ENCODE data around the gene PHETA1. TPM values are rescaled to one million over a fixed set of nuclear protein-coding genes. Genes with fewer than 3 reads are reported as not detected.
"Not testable (repeated sequence)": the region's sequence is repeated elsewhere in the genome, so short reads cannot be mapped to it uniquely, and the experiment has no call there.

Gene PHETA1
- total RNA-seq, 2 experiments from 2014 or later = 0.93 to 0.98 TPM

DNA sequence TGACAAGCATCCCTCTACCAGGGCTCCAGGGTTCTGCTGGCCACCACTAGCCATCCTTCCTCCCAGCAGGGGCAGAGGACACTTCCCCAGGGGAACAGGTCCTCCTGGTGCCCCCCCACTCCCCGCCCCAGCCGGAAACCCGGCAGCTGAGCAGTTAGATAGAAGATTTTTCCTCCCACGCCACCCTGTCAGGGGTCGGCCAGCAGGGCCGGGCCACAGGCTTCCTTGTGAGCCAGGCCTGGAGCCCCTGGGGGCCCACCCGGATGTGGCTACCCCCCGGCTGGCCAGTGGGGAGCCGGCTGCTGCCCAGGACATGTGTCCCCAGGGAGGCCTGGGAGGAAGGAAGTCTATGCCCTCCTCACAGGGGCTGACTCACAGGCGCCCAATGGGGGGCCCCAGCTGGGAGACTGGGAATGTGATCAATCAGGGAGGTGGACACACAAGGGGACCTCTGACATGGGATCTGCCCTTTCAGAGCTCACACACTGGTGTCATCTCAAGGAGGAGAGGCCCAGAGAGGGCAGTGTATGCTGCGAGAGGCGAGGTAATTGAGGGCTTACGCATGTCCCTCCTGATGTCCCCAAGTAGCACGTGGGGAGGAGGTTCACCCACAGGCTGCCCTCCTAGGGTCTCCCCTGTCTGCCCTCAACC, 41.0 kb upstream of the PHETA1 start:
- no peaks in the 10 kb centered on the region for H3K9me3 Mint-ChIP-seq
- no peaks in the 10 kb centered on the region for H3K27me3 Mint-ChIP-seq
- ChIA-PET POLR2A (interaction anchor here (11.9 to 16.8 kb wide), 2 partner anchors 20 to 38 kb away, joined by 237 to 257 read pairs; no protein-coding TSS in a partner anchor), CTCF (interaction anchor here (1.0 to 4.3 kb wide), 2 partner anchors 25 to 42 kb away, joined by 4 to 20 read pairs; no protein-coding TSS in a partner anchor)
- H3K4me1 Mint-ChIP-seq = peaks cover 70% of the 10 kb centered on the region
- H3K36me3 Mint-ChIP-seq (ENCODE audit: low read depth) = peaks cover 8% of the 10 kb centered on the region
- no peak for DNase-seq
- no peak overlapping the region for H3K27ac Mint-ChIP-seq
- peak overlapping the region; percentile 7 for H3K4me3 Mint-ChIP-seq

DNA sequence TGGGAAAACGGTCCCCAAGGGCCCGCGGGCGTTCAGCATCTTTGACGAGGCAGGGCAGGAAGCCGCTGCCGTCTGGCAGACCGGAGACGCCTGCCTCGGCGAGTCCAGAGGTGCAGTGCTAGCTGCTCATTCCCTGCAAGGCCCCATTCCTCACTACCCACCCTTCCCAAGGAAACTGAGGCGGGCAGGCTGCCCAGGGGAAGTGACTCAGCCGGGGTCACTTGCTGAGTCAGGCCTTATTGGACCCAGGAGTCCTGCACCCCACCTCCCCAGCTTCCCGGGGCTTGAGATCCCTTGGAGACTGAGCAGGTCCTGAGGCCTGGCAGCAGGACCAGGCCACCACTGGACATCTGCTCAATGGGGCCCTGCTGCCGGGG, 40.5 kb upstream of the PHETA1 start:
- DNase-seq = no peak
- H3K4me3 Mint-ChIP-seq = peak overlapping the region; percentile 28
- peaks cover 6% of the 10 kb centered on the region for H3K36me3 Mint-ChIP-seq (ENCODE audit: low read depth)
- H3K27ac Mint-ChIP-seq = no peak overlapping the region
- peaks cover 4% of the 10 kb centered on the region for H3K27me3 Mint-ChIP-seq
- H3K4me1 Mint-ChIP-seq = peaks cover 73% of the 10 kb centered on the region
- POLR2A ChIA-PET = interaction anchor here (1.5 to 16.8 kb wide), 3 partner anchors 20 to 276 kb away, joined by 5 to 257 read pairs (median 237); partner anchors contain the start of gene BRAP
- CTCF ChIA-PET = interaction anchor here (1.0 to 1.9 kb wide), 3 partner anchors 12 to 42 kb away, joined by 4 to 11 read pairs (median 5); no protein-coding TSS in a partner anchor
- H3K9me3 Mint-ChIP-seq = no peaks in the 10 kb centered on the region

DNA sequence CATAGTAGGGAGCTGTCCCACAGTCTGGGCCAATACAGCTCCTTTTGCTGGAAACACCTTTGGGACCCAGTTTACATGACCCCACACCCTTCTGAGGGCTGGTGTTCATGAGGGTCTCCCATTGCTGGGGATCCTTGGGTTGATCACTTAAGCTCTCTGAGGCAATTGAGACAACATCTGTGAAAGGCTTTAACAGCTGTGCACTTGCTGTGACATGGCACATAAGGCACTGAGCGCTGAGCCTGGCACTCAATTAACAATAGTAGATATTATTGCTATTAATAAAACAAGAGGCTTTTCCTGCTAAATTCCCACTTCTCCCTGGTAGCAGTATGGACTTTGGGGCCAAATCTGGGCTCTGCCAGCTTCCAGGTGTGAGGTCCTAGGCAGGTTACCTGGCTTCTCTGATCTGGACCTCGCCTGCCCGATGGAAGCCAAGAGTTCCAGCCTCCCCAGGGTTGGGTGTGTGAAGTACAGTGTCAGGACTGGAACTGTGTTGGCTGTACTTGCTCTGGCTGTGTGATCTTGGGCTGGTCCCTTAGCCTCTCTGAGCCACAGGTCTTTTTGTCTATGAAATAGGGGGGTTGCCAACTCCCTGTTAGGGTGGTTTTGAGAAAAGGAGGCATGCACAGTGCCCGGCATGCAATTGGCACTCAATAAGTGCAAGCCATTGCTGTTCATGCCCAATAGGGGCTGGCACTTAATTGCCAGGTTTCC, 39.9 kb upstream of the PHETA1 start:
- ChIA-PET CTCF (interaction anchor here (0.6 to 2.3 kb wide), 6 partner anchors 12 to 672 kb away, joined by 4 to 11 read pairs (median 5); no protein-coding TSS in a partner anchor), POLR2A (interaction anchor here (1.5 to 16.8 kb wide), 3 partner anchors 21 to 276 kb away, joined by 5 to 257 read pairs (median 237); partner anchors contain the start of gene BRAP)
- Mint-ChIP-seq H3K4me3 (peak overlapping the region; percentile 90), H3K4me1 (peaks cover 78% of the 10 kb centered on the region), H3K9me3 (no peaks in the 10 kb centered on the region), H3K27me3 (peaks cover 10% of the 10 kb centered on the region), H3K36me3 (ENCODE audit: low read depth) (peaks cover 6% of the 10 kb centered on the region), H3K27ac (peak overlapping the region; percentile 60)
- DNase-seq = no peak

DNA sequence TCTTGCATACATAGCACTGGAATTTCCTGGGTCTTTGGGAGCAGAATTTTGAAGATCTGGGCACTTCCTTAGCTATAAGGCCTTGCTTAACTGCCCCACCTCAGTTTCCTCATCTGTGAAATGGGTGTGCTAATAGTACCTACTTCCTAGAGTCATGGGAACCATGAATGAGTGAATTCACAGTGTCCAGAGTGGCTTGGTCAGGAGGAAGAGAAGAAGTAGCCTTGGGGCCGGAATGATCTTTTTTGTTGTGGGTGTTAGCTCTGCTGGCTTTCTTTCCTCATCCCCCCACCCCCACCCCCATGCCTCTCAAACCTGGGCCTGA, 39.2 kb upstream of the PHETA1 start:
- peaks cover 15% of the 10 kb centered on the region for H3K27me3 Mint-ChIP-seq
- no peak overlapping the region for H3K27ac Mint-ChIP-seq
- peaks cover 6% of the 10 kb centered on the region for H3K36me3 Mint-ChIP-seq (ENCODE audit: low read depth)
- peaks cover 79% of the 10 kb centered on the region for H3K4me1 Mint-ChIP-seq
- H3K9me3 Mint-ChIP-seq = no peaks in the 10 kb centered on the region
- POLR2A ChIA-PET = interaction anchor here (1.5 to 16.8 kb wide), 3 partner anchors 21 to 277 kb away, joined by 5 to 257 read pairs (median 237); partner anchors contain the start of gene BRAP
- peak overlapping the region; percentile 90 for H3K4me3 Mint-ChIP-seq
- DNase-seq = no peak
- CTCF ChIA-PET = interaction anchor here (0.6 to 2.3 kb wide), 7 partner anchors 11 to 672 kb away, joined by 4 to 11 read pairs (median 5); no protein-coding TSS in a partner anchor

DNA sequence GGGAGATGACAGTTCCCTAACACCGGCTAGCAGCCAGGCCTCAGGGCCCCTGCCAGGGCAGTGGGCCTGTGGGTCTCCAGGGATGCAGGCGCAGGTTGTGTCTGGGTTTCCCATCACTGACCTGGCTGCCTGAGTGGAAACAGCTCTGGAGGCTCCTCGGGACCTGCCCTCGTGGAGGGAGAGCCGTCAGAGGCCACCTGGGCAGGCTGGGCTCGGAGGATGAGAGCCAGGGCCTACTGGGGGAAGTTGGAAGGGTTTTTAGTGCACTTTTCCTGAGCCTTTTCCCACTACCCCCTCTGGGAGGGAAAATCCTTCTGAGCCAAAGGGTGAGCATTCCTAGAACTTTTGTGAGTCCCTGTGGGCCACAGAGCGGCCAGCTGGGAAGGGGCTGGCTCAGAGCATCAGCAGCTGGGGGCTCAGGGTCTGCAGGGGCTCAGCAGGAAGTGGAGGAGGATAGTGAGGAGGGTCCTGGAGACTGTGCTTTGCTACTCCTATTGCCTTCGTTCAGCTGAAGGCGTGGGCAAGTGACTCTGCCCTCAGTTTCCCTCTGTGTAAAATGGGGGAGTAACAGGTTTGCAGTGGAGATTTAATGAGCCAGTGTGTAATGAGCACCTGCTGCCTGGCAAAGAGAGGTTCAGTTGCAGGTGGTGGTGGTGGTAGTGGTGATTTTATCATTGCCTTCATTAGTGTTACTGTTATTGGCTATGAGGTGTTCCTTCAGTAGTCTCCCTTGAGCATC, 38.7 kb upstream of the PHETA1 start:
- H3K4me1 Mint-ChIP-seq = peaks cover 78% of the 10 kb centered on the region
- H3K36me3 Mint-ChIP-seq (ENCODE audit: low read depth) = peaks cover 3% of the 10 kb centered on the region
- no peaks in the 10 kb centered on the region for H3K9me3 Mint-ChIP-seq
- ChIA-PET CTCF (interaction anchor here (0.8 to 2.3 kb wide), 6 partner anchors 11 to 45 kb away, joined by 3 to 11 read pairs (median 5); no protein-coding TSS in a partner anchor), POLR2A (interaction anchor here (1.5 to 16.8 kb wide), 3 partner anchors 22 to 278 kb away, joined by 5 to 257 read pairs (median 237); partner anchors contain the start of gene BRAP)
- peaks cover 15% of the 10 kb centered on the region for H3K27me3 Mint-ChIP-seq
- H3K4me3 Mint-ChIP-seq = peak overlapping the region; percentile 90
- H3K27ac Mint-ChIP-seq = peak overlapping the region; percentile 82
- no peak for DNase-seq

DNA sequence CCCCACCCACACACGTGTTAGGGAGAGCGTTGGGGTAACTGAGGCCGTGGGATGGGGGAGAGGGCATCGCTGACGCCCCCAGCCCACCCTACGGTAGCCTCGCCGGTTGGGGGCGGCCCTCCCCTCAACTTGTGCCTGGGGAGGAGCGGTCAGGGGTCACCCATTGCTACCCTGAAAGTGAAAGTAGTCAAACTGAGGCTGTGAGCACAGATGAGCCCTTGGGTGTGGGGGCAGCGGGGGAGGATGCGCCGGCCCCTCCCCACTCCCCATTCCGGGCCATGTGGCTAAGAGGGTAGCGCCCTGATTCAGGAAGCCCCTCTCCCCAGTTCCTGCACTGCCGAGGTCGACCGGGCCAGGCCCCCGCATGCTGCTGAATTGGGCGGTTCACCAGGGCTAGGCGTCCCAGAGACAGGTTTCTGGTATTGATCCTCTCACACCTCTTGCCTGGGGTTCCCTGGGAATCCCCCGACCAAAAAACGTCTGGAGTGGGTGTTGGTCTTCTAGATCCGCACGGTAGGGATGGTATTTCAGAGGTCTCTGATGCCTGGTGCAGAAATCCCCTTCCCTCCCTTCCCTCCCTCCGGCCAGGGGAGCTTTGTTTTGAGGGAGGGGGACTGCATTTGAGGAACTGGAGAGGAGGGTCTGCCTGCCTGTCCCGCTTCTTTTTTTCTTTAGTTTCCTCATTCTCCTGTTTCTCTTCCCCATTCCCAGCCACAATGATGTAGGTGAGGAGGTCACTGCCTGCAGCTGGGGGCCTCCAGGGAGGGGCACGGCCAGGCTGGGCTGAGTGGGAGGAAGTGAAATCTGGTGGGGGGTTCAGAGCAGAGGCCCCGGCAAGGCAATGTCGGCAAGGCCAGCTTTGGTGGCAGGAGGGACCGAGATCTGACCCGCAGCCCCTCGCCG, 37.8 kb upstream of the PHETA1 start:
- peaks cover 73% of the 10 kb centered on the region for H3K4me1 Mint-ChIP-seq
- CTCF ChIA-PET = interaction anchor here (1.2 to 13.4 kb wide), 4 partner anchors 19 to 48 kb away, joined by 3 to 527 read pairs (median 5); no protein-coding TSS in a partner anchor
- peak; percentile 50 for DNase-seq
- no peaks in the 10 kb centered on the region for H3K9me3 Mint-ChIP-seq
- peaks cover 3% of the 10 kb centered on the region for H3K36me3 Mint-ChIP-seq (ENCODE audit: low read depth)
- POLR2A ChIA-PET = interaction anchor here (11.9 to 16.8 kb wide), 2 partner anchors 23 to 41 kb away, joined by 237 to 257 read pairs; no protein-coding TSS in a partner anchor
- H3K27ac Mint-ChIP-seq = peak overlapping the region; percentile 82
- H3K4me3 Mint-ChIP-seq = peak overlapping the region; percentile 90
- peaks cover 17% of the 10 kb centered on the region for H3K27me3 Mint-ChIP-seq

DNA sequence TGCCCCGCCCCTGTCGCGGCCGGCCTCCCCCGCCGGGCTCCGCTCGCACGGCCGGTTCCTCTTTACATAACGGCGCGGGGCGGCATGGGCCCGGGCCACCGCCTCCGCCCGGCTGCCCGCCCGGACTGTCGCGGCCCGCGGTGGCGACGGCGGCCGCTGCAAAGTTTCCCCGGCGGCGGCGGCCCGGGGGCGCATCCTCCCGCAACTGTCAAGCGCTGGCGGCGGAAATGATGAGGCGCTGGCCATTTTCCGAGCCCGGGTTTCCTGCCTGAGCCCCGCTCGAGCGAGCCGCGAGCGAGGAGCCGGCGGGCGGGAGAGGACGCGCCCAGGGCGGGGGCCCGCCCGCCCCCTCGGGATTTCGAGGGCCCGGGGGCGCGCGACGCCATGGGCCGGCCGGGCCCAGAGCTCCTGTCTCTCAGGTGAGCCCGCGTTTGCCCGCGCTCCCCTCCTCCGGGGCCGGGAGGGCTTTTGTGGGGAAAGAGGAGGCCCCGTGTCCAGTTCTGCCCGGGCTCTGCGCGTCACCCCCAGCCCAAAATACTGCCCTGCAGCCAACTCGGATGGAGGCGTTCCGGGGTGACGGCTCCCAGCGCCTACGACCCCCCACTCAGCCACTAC, 37.1 kb upstream of the PHETA1 start, which contains the start of gene SH2B3:
Gene SH2B3 (plus strand): TSS at position 65 of the 615 bp plus-strand sequence. CDS start 12,223 bp downstream, outside the sequence.
- POLR2A ChIA-PET = interaction anchor here (11.9 to 16.8 kb wide), 2 partner anchors 24 to 41 kb away, joined by 237 to 257 read pairs; no protein-coding TSS in a partner anchor

DNA sequence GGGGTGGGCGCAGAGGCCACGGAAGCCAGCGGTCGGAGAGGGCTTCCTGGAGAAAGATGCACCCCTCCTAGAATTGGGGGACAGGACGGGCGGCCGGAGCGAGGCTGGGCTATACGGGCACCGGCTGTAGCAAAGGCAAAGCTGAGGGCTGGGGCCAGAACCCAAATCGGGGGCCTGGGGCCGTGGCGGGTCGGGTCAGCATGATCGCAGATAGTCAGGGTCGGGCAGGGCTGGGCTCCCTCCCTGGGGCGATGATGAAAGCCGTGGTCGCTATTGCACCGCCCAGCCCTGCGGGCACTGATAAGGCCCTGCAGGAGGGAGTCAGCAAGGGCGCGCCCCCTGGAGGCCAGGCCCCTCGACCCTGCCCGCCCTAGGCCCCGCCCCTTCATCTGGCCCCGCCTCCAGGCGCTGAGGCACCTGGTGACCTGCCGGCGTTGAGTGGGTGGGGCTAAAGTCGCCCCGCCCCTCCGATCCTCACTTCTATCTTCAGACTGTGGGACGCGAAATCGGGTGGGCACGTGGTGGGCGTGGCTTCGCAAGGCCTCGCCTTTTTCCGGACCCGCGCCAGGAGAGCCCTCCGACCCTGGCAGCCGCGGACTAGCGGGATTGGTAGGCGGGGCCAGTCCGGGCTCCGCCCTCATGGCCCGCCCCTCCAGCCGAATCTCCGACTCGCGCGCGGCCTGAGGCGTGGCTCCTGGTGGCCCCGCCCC, 36.4 kb upstream of the PHETA1 start:
- Mint-ChIP-seq H3K27me3 (peaks cover 29% of the 10 kb centered on the region), H3K9me3 (no peaks in the 10 kb centered on the region), H3K36me3 (ENCODE audit: low read depth) (peaks cover 3% of the 10 kb centered on the region), H3K4me3 (peak overlapping the region; percentile 81), H3K4me1 (peaks cover 62% of the 10 kb centered on the region), H3K27ac (peak overlapping the region; percentile 72)
- CTCF ChIA-PET = interaction anchor here (1.2 to 13.4 kb wide), 7 partner anchors 9 to 125 kb away, joined by 6 to 527 read pairs (median 20); no protein-coding TSS in a partner anchor
- DNase-seq = peak; percentile 98
- POLR2A ChIA-PET = interaction anchor here (0.9 to 16.8 kb wide), 6 partner anchors 8 to 281 kb away, joined by 3 to 257 read pairs (median 6); partner anchors contain the start of genes ACAD10 and BRAP

More for the DNA sequence above, 37.1 kb upstream of the PHETA1 start, which contains the start of gene SH2B3:
- peaks cover 23% of the 10 kb centered on the region for H3K27me3 Mint-ChIP-seq
- H3K4me3 Mint-ChIP-seq = peak within 1 kb of the TSS; percentile 90
- CTCF ChIA-PET = interaction anchor here (13.4 kb wide), 1 partner anchor 49 kb away, joined by 527 read pairs; no protein-coding TSS in a partner anchor
- H3K36me3 Mint-ChIP-seq (ENCODE audit: low read depth) = peaks cover 3% of the 10 kb centered on the region
- peak; percentile 85 for DNase-seq
- peaks cover 67% of the 10 kb centered on the region for H3K4me1 Mint-ChIP-seq
- no peaks in the 10 kb centered on the region for H3K9me3 Mint-ChIP-seq
- H3K27ac Mint-ChIP-seq = peak within 1 kb of the TSS; percentile 82

DNA sequence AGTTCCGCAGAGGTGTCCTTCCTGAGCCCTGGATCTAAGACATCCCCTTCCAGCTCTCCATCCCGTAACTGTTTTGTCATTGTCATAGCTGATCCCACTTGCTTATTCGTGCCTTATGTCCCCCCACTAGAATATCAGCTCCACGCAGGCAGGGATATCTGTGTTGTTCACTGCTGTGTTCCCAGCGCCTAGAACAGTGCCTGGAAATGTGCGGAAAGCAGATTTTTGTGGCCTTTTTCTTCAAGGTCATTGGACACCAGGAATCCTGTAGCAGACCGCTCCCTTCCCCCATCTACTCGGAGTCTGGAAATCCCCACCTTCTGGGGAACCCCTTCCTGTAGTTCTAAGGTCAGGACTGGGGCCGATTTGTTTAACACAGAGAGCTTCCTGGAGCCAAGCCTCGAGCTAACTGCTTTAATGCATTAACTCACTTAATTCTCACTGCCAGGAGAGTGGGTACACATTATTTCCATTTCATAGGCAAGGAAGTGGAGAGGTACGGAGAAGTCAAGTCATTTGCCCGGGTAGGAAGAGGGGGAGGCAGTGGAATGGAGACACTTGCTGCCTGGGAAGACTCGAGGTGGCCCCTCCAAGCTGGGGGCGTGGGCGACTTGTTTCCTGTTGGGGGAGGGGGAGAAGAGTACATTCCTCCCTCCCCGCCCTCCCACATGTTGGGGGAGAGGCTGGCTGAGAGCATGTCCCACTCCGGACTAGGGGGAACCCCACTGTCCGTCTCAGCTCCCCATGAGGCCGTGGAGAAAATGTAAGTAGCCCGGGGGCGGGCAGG, 35.7 kb upstream of the PHETA1 start:
- Mint-ChIP-seq H3K36me3 (ENCODE audit: low read depth) (peaks cover 5% of the 10 kb centered on the region), H3K27me3 (peaks cover 37% of the 10 kb centered on the region), H3K4me1 (peaks cover 62% of the 10 kb centered on the region), H3K4me3 (peak overlapping the region; percentile 81), H3K27ac (peak overlapping the region; percentile 77), H3K9me3 (no peaks in the 10 kb centered on the region)
- peak; percentile 42 for DNase-seq
- POLR2A ChIA-PET = interaction anchor here (0.9 to 16.8 kb wide), 6 partner anchors 8 to 281 kb away, joined by 3 to 257 read pairs (median 6); partner anchors contain the start of genes ACAD10 and BRAP
- CTCF ChIA-PET = interaction anchor here (0.6 to 13.4 kb wide), 11 partner anchors 9 to 138 kb away, joined by 3 to 527 read pairs (median 9); no protein-coding TSS in a partner anchor

DNA sequence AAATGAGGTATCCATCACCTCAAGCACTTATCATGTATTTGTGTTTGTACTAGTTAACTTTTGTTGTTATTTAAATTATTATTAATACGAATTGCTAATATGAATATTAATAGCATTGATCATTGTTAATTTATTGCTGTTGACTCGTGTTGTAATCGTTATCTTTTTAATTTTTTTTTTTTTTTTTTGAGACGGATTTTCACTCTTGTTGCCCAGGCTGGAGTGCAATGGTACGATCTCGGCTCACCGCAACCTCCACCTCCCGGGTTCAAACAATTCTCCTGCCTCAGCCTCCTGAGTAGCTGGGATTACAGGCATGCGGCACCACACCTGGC, 33.6 kb upstream of the PHETA1 start:
- H3K4me3 Mint-ChIP-seq; H3K36me3 Mint-ChIP-seq (ENCODE audit: low read depth); H3K27ac Mint-ChIP-seq; DNase-seq; H3K9me3 Mint-ChIP-seq: not testable (repeated sequence)
- ChIA-PET CTCF (interaction anchor here (1.8 to 13.4 kb wide), 5 partner anchors 28 to 52 kb away, joined by 5 to 527 read pairs (median 28); no protein-coding TSS in a partner anchor), POLR2A (interaction anchor here (1.2 to 16.8 kb wide), 3 partner anchors 27 to 151 kb away, joined by 3 to 257 read pairs (median 237); no protein-coding TSS in a partner anchor)
- H3K4me1 Mint-ChIP-seq = peaks cover 53% of the 10 kb centered on the region
- peaks cover 44% of the 10 kb centered on the region for H3K27me3 Mint-ChIP-seq
